GM21529 (cell line): ENCODE results near the gene ASB3.
"Not testable (repeated sequence)": the region's sequence is repeated elsewhere in the genome, so short reads cannot be mapped to it uniquely, and the experiment has no call there.

ENCODE experiments used
- ATAC-seq: cut with Tn5 transposase; IDR thresholded peaks from one replicate; pipeline ENCODE4 v1.9.1; 2021; ENCODE audit not compliant: unreplicated experiment

Gene ASB3, protein sequence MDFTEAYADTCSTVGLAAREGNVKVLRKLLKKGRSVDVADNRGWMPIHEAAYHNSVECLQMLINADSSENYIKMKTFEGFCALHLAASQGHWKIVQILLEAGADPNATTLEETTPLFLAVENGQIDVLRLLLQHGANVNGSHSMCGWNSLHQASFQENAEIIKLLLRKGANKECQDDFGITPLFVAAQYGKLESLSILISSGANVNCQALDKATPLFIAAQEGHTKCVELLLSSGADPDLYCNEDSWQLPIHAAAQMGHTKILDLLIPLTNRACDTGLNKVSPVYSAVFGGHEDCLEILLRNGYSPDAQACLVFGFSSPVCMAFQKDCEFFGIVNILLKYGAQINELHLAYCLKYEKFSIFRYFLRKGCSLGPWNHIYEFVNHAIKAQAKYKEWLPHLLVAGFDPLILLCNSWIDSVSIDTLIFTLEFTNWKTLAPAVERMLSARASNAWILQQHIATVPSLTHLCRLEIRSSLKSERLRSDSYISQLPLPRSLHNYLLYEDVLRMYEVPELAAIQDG

DNA sequence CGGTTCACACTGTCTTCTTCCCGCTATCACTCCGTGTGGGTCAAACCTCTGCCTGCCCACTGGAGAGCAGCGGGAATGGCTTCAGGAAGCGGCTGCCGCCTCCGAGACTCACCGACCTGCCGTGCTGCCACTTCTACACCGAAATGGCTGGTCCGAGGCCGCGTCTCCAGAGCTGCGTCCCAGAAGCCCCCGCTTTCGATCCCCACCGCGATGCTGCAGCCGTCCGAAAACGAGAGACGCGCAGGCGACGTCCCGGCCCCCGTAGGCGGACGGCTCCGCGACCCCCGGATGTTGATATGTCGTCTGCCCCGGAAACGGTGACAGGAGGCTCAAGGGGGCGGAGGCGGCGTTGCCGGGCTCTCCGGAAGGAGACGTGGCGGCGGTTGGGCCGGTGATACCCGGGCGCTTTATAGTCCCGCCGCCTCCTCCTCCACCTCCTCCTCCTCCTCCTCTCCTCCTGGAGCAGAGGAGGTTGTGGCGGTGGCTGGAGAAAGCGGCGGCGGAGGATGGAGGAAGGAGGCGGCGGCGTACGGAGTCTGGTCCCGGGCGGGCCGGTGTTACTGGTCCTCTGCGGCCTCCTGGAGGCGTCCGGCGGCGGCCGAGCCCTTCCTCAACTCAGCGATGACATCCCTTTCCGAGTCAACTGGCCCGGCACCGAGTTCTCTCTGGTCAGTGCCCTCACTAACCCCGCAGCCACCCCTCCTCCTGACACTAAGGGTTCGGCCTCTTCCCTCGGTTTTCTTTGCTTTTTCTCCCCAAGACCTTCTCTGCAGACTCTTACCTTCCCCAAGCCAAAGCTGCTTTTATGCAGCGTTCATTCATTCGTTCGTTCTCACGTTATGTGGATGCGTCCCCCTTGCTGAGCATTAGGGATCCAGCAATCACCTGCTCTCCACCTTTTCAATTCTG is at the start of gene ASB3, which contains the start of gene ERLEC1:
Gene ASB3, minus strand, starts transcription at position 249 of the 909 bp plus-strand sequence. CDS start 21,381 bp downstream, outside the sequence.
Gene ERLEC1, plus strand, starts transcription at position 340 of the 909 bp plus-strand sequence. Its CDS starts 167 bp downstream, at position 507.
- ATAC-seq: peak; percentile 95

DNA sequence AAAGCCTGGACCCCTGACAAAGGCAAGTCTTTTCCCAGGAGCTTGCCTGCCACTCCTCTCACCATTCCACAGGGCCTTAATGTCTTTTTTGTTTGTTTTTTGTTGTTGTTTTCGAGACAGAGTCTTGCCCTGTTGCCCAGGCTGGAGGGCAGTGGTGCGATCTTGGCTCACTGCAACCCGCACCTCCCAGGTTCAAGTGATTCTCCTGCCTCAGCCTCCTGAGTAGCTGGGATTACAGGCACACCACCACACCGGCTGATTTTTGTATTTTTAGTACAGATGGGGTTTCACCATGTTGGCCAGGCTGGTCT is 43.2 kb upstream of the ASB3 start:
- ATAC-seq: not testable (repeated sequence)

DNA sequence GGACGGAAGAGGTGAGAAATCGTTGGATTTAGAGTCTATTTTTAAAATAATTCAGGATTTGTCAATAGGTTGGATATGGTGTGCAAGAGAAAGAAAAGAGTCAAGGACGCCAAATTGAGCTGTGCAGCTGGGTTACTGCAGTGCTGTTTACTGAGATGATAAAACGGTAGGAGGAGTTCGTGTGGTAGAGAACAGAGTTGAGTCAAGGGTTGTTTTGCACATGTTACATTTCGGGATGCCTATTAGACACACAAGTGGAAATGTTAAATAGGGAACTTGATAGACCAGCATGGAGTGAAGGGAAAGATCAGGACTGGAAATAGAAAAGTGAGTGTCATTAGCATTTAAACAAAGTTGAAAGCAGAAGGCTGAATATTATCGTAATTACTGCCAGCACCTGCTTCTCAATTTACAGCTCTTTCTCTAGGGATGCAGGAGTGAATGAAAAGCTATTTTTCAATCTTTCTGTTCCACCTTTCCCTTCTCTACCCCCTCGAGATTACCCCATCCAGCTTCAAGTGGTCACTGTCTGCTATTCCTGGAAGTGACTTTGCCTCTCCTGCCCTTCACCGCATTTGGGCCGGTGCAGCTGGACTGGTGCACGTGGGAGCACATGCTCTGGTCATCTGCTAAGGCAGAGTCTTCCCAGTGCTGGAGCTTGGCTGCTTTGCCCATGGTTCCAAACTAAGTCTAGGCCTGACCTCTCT is 42.7 kb upstream of the ASB3 start:
- ATAC-seq: no peak

DNA sequence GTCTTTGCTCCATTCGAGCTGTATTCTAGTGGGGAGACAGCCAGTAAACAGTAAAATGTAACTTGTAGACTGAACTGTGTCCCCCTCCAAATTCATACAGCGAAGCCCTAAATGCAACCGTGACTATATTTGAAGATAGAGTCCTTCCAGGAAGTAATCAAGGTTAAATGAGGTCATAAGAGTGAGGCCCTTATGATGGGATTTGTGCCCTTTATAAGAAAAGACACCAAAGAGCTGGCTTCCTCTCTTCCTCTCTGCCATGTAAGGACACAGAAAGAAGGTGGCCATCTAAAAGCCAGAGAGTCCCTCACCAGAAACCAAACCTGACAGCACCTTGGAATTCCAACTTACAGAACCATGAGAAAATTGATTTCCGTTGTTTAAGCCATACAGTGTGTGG is 41.6 kb upstream of the ASB3 start:
- no peak for ATAC-seq

DNA sequence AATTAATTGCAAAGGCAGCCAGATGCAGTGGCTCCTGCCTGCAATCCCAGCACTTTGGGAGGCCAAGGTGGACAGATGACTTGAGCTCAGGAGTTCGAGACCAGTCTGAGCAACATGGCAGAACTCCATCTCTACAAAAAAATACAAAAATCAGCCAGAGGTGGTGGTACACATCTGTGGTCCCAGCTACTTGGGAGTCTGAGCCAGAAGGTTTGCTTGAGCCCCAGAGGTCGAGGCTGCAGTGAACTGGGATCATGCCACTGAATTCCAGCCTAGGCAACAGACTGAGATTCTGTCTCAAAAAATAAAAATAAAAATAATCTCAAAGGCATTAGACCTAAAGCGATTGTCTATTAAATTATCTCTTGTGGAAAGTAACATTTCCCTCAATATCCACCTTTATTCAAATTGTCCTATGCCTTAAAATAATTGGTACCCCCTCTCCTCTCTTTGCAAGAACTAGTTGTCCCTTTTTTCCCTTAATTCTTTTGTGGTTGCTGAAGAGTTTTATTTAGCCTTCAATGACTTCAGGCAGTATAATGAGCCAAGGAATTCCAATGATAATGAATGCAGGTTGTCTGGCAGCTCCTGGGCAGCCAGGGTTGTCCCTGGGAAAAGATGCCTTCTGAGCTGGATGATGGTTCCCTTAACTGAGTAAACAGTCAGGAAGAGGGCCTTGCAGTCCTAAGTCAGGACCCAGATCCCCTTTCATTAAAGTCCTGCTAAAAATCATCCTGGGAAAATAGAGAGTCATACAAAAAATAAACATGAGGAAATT is 40.8 kb upstream of the ASB3 start:
- ATAC-seq: no peak

DNA sequence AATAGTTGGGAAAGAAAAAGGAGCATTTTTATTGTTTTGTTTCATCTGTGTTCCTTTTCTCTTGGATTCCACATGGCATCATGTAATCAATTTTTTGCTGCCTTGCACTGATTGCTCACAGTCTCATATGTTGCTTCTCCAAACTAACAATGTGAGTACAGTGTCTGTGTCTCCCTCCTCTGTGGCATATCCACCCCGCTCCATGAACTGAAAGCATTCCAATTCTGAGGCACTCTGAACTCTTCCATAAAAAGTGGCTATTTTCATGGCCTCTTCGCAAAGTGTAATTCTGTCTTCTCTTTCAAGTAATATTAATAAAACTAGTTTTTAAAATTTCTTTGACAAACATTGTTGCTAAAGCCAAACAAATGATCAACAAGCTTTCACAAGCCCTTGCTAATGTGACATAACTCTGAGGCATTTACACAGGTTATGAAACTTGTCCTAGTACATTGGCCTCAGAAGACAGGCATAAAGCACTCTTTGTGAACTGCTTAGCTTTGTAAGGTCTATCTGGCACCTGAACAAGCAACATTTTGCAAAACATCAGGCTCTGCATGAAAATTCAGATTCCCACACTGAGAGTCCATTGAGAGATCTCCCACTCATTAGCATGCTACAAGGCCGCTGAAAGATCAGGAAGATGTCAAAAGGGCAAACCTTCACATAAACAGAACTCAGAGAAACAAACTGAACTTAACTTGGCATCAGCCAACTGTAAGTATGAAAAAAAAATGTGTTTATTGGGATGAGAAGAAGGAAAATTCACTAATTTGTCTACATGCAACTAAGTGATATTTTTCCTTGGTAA is 40.0 kb upstream of the ASB3 start:
- no peak for ATAC-seq

DNA sequence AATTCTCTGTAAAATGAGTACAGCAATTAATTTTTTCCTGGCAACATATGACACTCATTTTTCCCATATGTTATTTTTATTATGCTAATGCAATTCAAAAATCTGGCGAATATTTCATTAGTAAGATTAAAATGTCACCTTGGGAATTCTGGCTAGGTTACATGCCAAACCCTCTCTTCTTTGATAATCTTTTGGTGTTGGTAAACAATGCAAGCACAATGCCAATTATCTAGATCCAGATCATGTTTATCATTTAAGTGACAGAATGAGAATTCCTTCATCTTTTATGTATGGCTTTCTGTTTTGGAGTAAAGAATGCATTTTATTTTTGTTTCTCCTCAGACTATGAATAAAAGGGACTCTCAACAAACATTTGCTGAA is 39.3 kb upstream of the ASB3 start:
- no peak for ATAC-seq

DNA sequence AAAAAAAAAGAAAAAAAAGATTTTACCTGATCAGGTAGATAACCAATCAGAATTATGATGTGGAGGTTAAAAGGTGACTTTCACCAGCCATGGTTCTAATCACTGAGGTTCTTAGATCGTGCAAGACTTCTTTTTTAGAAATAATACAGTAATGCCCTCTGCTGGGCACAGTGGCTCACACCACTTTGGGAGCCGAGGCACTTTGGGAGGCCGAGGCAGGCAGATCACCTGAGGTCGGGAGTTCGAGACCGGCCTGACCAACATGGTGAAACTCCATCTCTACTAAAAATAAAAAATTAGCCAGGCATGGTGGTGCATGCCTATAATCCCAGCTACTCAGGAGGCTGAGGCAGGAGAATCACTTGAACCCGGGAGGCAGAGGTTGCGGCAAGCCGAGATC is 36.9 kb upstream of the ASB3 start:
- not testable (repeated sequence) for ATAC-seq

DNA sequence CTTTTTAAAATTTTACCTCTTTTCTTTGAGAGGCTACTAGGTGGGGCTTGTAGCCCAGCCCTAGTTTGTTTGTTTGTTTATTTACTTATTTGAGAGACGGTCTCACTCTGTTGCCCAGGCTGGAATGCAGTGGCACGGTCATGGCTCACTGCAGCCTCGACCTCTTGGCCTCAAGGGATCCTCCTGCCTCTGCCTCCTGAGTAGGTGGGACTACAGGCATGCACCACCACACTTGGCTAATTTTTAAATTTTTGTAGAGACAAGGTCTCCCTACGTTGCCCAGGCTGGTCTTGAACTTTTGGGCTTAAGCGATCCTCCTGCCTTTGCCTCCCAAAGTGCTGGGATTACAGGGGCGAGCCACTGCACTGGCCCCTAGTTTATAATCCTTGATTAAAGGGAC is 35.1 kb upstream of the ASB3 start:
- no peak for ATAC-seq

DNA sequence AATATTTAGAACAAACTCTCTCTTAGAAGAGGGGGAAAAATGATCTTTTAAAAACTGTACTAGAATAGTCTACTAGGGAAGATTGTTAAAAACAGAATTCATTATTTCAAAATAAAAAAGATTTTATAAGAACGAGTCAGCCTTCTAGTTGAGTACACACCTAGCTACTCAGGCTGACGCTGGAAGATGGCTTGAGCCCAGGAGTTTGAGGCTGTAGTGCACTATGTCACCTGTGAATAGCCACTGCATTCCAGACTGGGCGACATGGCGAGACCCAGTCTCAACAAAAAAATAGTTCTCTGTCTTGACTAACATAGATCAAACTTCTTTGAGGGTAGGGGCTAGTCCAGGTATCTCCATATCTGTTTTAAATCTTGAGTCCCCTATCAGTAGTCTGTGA is 34.0 kb upstream of the ASB3 start:
- ATAC-seq: no peak

DNA sequence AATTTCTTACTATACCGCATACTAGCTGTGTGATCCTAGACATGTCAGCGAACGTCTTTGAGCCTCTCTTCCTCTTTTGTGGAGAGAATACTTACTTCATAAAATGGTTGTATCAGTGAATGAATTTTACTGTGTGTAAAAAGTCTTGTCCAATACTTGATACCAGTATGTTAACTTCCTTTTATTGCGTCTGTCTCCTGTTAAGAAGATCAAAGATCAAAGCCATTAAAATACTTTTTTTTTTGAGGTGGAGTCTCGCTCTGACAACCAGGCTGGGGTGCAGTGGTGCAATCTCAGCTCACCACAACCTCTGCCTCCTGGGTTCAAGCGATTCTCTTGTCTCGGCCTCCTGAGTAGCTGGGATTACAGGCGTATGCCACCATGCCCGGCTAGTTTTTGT is 33.3 kb upstream of the ASB3 start:
- no peak for ATAC-seq

DNA sequence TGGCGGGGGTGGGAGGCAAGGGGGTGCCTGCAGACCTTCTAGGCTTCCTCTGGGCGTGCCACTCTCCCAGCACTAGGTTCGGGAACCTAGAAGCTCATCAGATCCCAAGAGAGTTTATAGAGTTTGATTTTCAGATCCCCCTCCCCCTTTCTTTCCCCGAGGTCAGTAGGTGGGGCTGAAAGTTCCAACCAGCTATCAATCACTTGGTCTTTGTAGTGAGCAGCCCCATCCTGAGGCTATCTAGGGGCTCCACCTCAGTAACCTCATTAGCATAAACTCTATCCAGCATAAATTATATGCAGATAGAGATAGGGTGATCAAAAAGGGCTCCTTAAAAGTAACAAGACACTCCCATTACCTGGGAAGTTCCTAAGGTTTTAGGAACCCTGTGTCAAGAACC is 32.9 kb upstream of the ASB3 start:
- ATAC-seq: no peak

DNA sequence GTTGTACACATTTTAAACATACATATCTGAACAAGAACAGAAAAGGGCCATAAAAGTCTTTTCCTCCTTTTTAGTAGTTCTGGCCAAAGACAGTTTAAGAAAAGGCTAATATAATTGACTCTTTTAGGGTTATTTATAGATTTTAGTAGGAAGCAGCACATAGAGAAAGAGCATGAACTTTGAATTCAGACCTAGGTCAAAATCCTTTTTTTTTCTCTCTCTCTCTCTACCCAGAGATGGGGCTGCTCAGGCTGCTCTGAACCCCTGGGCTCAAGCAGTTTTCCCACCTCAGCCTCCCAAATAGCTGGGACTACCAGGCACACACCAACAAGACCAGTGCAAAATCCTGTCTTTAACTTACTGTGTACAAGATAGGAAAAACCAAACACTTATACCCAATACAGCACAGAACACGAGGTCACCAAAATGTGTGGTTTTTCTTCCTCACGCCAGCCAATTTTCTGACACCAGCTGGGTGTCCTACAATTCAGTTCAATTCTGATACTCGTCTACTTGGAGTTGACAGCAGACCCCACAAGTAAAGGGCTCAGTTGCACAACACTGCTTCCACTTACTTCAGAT is 32.2 kb upstream of the ASB3 start:
- no peak for ATAC-seq

DNA sequence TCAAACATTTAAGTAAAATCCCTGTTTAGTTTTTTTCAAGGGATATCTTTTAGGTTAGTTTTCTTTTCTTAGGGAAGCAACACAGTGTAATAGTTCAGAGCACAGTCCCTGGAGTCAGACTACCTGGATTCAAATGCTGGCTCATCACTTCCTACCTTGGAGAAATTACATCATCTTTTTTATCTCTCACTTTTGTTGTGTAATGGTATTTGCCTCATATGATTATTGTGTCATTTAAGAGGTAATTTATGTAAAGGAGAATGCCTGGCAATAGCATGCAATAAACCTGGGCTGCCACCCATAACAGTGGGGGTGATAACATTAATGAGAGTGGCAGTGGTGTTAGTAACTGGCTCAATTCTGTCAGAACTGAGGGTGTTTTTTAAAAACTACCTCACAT is 26.4 kb upstream of the ASB3 start:
- no peak for ATAC-seq

DNA sequence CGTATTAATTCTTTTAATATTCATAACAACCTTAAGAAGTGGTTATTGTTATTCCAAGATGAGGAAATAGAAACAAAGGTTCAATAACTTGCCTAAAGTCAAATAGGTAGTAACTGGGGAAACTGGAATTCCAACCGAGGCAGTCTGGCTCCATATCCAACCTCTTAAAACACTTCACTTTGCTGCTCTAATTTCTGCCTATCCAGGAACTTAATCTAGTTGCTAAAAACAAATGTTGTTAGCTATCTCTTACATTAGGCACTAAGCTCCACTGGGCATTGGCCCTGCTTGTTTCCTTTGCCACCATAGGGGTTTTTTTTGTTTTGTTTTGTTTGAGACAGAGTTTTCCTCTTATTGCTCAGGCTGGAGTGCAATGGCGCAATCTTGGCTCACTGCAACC is 24.8 kb upstream of the ASB3 start:
- no peak for ATAC-seq

DNA sequence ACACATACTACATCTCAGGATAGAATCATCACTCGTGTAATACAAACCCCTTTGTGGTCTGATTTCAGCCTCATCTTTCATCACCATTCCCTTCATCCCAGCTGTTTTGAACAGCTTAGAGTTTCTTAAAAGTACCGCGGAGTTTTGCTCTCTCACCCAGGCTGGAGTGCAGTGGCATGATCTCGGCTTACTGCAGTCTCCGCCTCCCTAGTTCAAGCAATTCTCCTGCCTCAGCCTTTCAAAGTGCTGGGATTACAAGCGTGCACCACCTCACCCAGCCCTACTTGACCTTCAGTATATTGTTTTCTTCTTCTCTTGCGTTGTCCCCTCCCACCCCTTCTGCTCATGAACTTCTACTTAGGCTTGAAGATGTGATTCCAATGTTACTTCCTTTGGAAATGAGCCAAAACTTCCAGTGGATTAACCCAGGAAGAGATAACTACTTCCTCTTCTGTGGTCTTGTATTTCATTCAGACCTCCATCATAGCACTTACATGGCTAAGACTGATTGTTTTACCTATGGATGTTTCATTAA is 15.9 kb upstream of the ASB3 start:
- no peak for ATAC-seq

DNA sequence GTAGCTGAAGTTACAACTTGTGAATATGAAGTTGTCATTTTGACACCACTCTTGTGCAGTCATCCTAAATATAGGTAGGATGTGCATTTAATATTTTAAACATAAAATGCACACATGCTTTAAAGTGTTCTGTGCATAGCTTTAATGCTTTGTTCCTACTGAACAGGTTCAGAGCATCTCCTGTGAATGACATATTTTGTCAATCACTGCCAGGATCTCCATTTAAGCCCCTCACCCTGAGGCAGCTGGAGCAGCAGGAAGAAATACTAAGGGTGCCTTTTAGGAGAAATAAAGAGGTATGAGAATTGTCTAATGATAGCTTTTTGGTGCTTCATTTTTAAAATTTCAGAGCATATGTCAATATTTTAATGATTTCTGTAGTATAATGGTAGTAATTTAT is 14.8 kb upstream of the ASB3 start:
- ATAC-seq: no peak

DNA sequence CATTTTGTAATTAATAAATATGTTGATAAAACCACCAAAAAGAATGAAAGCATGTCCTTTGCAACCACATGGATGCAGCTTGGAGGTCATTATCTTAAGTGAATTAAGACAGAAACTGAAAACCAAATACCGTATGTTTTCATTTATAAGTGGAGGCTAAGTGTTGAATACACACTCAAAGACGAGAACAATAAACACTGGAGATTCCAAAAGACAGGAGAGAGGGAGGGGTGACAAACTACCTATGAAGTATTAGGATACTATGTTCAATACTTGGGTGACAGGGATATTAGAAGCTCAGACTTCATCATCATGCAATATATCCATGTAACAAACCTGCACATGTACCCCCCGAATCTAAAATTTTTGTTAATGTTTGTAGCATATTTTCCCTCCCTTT is 7.1 kb upstream of the ASB3 start:
- no peak for ATAC-seq

DNA sequence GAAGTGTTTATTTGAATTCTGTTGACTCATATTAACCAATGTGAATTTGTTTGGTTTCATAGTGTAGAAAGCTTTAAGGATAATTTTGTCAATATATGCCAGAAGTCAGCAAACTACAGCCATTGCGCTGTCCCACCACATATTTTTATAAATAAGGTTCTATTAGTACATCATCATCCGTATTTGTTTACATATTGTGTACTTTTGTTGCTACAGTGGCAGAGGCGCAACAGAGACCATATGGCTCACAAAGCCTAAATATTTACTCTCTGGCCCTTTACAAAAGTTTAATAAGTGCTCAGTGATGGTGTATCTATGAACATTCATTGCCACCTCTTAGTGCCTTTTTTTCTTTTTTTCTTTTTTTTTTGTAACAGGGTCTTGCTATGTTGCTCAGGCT is 6.5 kb upstream of the ASB3 start:
- no peak for ATAC-seq
